ENCODE results near the gene MMP24OS.

GRCh38 chr20:35319192-35319870 is 41.4 kb upstream of the MMP24OS start:
- TF ChIP-seq CTCF (IDR thresholded peaks at IDR 0.05 in 2 of 3, conservative IDR thresholded peaks at IDR 0.05 in 1 of 3; ENCODE audit: borderline replicate concordance in 1 of 3, insufficient read depth in 1 of 3, low read depth in 2 of 3, low read length in 2 of 3) (no peak), ZFX (IDR thresholded peaks at IDR 0.05) (no peak), CEBPB (IDR thresholded peaks at IDR 0.05; ENCODE audit: low read depth) (no peak), POLR2AphosphoS5 (IDR thresholded peaks at IDR 0.05; ENCODE audit: low read depth, low read length) (no peak), POLR2A (IDR thresholded peaks at IDR 0.05; ENCODE audit: borderline replicate concordance, extremely low read depth, insufficient read depth, insufficient read length) (no peak), ZNF274 (IDR thresholded peaks at IDR 0.05; ENCODE audit: low read depth, low read length) (no peak), SIN3A (IDR thresholded peaks at IDR 0.05; ENCODE audit: low read depth) (no peak), REST (IDR thresholded peaks at IDR 0.05; ENCODE audit: low read depth) (no peak), EZH2phosphoT487 (IDR thresholded peaks at IDR 0.05; ENCODE audit: borderline replicate concordance) (no peak), TCF7L2 (IDR thresholded peaks at IDR 0.05; ENCODE audit: borderline replicate concordance, extremely low read depth, insufficient read depth, insufficient read length) (no peak), ATF3 (IDR thresholded peaks at IDR 0.05) (no peak), ELF1 (IDR thresholded peaks at IDR 0.05; ENCODE audit: borderline replicate concordance, low read depth) (no peak), EZH2 (IDR thresholded peaks at IDR 0.05) (no peak), FOSL1 (IDR thresholded peaks at IDR 0.05; ENCODE audit: low read depth) (no peak)

All from HCT116 (cell line).